GM21825 (cell line): ENCODE measurements around the gene SHROOM4.

Experiments
- ATAC-seq: cut with Tn5 transposase; IDR thresholded peaks from one replicate; pipeline ENCODE4 v1.9.1; 2021; ENCODE audit warnings: mild to moderate bottlenecking, moderate library complexity; ENCODE audit not compliant: unreplicated experiment

Gene SHROOM4

GRCh38 chrX:50813843-50814661 is at the start of gene SHROOM4:
TSS of gene SHROOM4 (minus strand) at chrX:50814194. CDS start at chrX:50814018, 176 bp downstream.
- ATAC-seq: no peak

DNA sequence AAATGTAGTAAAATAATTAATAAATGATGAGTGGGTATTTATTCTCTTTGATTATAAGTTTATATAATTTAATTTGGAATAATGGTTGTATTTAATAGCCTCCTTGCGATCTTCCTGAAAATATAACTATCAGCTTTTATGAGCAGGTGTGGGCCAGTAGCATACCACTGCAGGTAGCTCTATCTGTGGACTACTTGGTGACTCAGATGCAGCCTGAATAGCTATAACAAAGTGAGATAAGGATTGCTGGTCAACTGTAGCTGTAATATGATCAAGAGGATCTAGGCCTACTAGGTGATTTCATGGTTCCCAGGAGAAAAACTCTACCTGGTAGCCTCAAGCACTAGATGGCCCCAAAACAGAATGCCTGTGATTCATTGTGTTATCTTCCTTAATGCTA is 49.5 kb upstream of the SHROOM4 start:
- no peak for ATAC-seq

- ATAC-seq: no peak
These were observed 46.5 kb upstream of the SHROOM4 start for GRCh38 chrX:50860518-50860917.

DNA sequence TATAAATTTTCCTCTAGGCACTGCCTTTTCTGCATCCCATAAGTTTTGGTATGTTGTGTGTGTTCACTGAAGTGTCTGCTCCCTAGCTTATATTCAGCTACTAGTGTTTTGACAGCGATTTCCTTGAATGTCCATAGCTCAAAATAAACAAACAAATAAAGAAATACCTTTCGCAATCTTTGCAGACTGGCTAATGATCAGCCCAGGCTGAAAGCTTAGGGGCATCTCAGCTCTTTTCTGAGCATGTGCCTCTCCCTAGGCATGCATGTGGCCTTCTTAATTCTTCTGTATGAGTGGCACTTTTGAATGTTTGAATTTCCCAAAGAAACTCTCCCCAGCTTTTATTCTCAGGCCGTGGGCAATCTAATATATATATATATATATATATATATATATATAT is 44.6 kb upstream of the SHROOM4 start:
- ATAC-seq: no peak

GRCh38 chrX:50853399-50853798 is 39.4 kb upstream of the SHROOM4 start:
- ATAC-seq: no peak

- no peak for ATAC-seq
These were observed 38.5 kb upstream of the SHROOM4 start for GRCh38 chrX:50852524-50852923.

- no peak for ATAC-seq
These were observed 28.2 kb upstream of the SHROOM4 start for GRCh38 chrX:50842221-50842620.

- ATAC-seq: no peak
These were observed 25.7 kb upstream of the SHROOM4 start for GRCh38 chrX:50839730-50840129.

GRCh38 chrX:50838820-50839600 is 25.0 kb upstream of the SHROOM4 start:
- ATAC-seq: no peak

DNA sequence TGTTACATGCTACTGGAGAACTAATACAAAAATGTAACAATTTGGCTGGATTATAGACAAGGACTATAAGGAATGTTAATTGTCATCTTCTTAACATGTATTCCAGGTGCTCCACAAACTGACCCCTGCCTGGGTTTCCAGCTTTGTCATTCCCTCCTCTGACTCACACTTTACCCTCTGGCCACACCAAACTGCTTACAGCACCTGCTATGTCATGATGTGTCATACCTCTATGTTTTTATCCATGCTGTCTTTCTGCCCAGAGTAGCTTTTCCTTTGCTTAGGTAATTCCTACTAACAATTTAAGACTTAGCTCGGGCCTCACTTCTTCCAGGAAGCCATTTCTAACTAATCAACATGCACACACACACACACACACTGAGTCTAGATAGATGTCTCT is 14.0 kb upstream of the SHROOM4 start:
- ATAC-seq: no peak

- no peak for ATAC-seq
These were observed 11.8 kb upstream of the SHROOM4 start for GRCh38 chrX:50825825-50826224.

DNA sequence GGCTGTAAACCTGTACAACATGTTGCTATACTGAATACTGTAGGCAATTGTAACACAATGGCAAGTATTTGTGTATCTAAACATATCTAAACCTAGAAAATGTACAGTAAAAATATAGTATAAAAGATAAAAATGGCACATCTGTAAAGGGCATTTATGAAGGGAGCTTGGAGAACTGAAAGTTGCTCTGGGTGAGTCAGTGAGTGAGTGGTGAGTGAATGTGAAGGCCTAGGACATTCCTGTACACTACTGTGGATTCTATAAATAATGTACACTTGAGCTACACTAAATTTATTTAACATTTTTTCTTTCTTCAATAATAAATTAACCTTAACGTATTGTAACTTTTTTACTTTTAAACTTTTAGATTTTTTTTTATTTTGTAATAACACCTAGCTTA is 5.0 kb upstream of the SHROOM4 start:
- ATAC-seq: no peak

- no peak for ATAC-seq
These were observed 1.1 kb upstream of the SHROOM4 start for GRCh38 chrX:50815120-50815519.

GRCh38 chrX:50814701-50815100 is 707 bp upstream of the SHROOM4 start:
- no peak for ATAC-seq

GRCh38 chrX:50812995-50813842 is 775 bp downstream of the SHROOM4 start:
- ATAC-seq: no peak

DNA sequence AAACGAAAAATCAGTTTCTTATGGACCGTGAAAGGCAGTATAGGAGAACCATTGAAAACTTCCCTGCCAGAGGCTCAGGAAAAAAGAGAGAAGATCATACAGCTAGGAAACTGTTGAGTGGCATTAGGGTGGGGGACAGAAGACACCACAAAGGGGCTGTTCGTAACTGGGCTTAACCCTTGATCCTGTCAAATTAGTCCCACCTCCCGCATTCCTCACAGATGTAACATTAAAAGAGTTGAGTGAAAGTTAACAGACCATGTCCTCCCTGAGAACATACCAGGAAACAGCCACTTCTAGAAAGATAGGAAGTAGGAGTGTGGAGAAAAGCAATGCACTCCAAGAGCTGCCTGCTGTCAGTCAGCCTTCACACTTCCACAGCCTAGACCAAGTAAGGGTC is 8.7 kb downstream of the SHROOM4 start:
- no peak for ATAC-seq

- no peak for ATAC-seq
These were observed 12.9 kb downstream of the SHROOM4 start for GRCh38 chrX:50801135-50801534.

DNA sequence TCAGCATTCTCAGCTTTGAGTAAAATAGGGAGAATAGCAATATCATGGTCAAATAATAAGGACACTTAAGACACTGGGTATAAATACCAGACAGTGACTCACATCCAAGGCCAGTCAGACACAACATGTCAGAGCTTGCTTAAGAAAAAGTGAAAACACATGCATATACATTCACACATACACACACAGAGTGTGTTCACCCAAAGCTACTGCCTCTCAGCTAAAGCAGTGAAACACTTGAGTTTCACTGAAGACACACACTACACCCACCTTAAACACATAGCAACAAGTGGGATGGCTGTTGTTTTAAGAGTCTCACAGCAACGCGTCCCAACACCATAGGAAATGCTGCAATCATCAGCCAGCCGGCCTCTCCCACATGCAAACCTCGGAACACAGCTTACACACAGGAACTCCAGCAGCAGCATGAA is 14.4 kb downstream of the SHROOM4 start:
- no peak for ATAC-seq

- no peak for ATAC-seq
These were observed 15.2 kb downstream of the SHROOM4 start for GRCh38 chrX:50798783-50799182.

DNA sequence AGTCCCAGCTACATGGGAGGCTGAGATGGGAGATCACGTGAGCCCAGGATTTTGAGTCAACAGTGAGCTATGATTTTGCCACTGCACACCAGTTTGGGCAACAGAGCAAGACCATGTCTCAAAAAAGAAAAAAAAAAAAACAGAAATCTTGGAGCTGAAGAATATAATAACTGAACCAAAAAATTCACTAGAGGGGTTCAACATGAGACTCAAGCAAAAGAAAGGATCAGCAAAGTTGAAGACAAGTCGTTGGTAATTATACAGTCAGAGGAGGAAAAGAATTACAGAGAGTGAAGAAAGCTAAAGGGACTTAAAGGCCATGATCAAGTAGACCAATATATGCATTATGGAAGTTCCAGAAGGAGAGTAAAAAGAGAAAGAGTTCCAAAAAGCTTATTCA is 26.9 kb downstream of the SHROOM4 start:
- ATAC-seq: no peak

- ATAC-seq: no peak
These were observed 33.9 kb downstream of the SHROOM4 start for GRCh38 chrX:50780144-50780543.
